NOMO-1 treated with DMSO at 0.1 percent for 48 hours (cell line): ENCODE measurements around the gene ARHGEF28.

Source experiments
- DNase-seq: peaks from one replicate; lab custom pipeline; 2025; ENCODE audit not compliant: unreplicated experiment; lab: John Stamatoyannopoulos, UW

The ARHGEF28 gene

GRCh38 chr5:73623060-73623459, 2.9 kb upstream of the ARHGEF28 start:
- DNase-seq = no peak

- no peak for DNase-seq
Observed at GRCh38 chr5:73623901-73624404, 2.0 kb upstream of the ARHGEF28 start.

- no peak for DNase-seq
Observed at GRCh38 chr5:73624888-73625287, 1.1 kb upstream of the ARHGEF28 start.

GRCh38 chr5:73625372-73625943, 538 bp upstream of the ARHGEF28 start:
- DNase-seq = no peak

- no peak for DNase-seq
Observed at GRCh38 chr5:73626814-73627313, 868 bp downstream of the ARHGEF28 start.

GRCh38 chr5:73629456-73629855, 3.5 kb downstream of the ARHGEF28 start:
- DNase-seq = no peak

GRCh38 chr5:73630765-73631164, 4.8 kb downstream of the ARHGEF28 start:
- DNase-seq = no peak

GRCh38 chr5:73631500-73631899, 5.5 kb downstream of the ARHGEF28 start:
- DNase-seq = no peak

- DNase-seq = no peak
Observed at GRCh38 chr5:73633060-73633459, 7.1 kb downstream of the ARHGEF28 start.

GRCh38 chr5:73636408-73636807, 10.4 kb downstream of the ARHGEF28 start:
- DNase-seq = no peak

- DNase-seq = no peak
Observed at GRCh38 chr5:73637565-73637964, 11.6 kb downstream of the ARHGEF28 start.

GRCh38 chr5:73638344-73639095, 12.5 kb downstream of the ARHGEF28 start:
- DNase-seq = no peak

- no peak for DNase-seq
Observed at GRCh38 chr5:73640861-73641320, 14.9 kb downstream of the ARHGEF28 start.

- no peak for DNase-seq
Observed at GRCh38 chr5:73641811-73642210, 15.8 kb downstream of the ARHGEF28 start.

GRCh38 chr5:73642344-73642743, 16.3 kb downstream of the ARHGEF28 start:
- DNase-seq = no peak

- DNase-seq = no peak
Observed at GRCh38 chr5:73644385-73644963, 18.5 kb downstream of the ARHGEF28 start.

- DNase-seq = no peak
Observed at GRCh38 chr5:73647721-73648120, 21.7 kb downstream of the ARHGEF28 start.

GRCh38 chr5:73648515-73648914, 22.5 kb downstream of the ARHGEF28 start:
- no peak for DNase-seq

GRCh38 chr5:73649926-73650325, 23.9 kb downstream of the ARHGEF28 start:
- no peak for DNase-seq

- DNase-seq = no peak
Observed at GRCh38 chr5:73652391-73652790, 26.4 kb downstream of the ARHGEF28 start.

- DNase-seq = no peak
Observed at GRCh38 chr5:73654171-73654811, 28.3 kb downstream of the ARHGEF28 start.
